ENCODE results near the gene EEF1AKMT3. TPM values are rescaled to one million over a fixed set of nuclear protein-coding genes. Genes with fewer than 3 reads are reported as not detected.

The EEF1AKMT3 gene
- total RNA-seq, 2 donors from 2014 or later = 7.9 to 9.3 TPM

GRCh38 chr12:57744777-57745484 lies 27.5 kb upstream of the EEF1AKMT3 start, which contains the start of gene TSPAN31:
Gene TSPAN31 (plus strand): TSS chr12:57745039. CDS start chr12:57745155, 116 bp downstream.
- intact Hi-C loops (cut with DNase I) = no loop called here

DNA sequence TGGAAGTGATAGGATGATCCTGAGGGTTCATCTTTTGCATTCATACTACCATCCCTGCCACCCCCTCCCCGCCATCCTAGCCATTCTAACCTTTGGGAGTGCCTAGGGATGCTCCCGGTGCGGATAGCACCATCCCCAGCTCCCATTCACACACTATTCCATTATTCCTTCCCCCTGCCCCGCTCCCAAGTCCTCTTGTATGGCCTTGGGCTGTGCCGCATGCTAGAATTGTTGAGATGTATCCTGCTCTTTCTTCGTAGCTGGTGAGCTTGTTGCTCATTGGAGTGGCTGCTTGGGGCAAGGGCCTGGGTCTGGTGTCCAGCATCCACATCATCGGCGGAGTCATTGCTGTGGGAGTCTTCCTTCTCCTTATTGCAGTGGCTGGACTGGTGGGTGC lies 26.9 kb upstream of the EEF1AKMT3 start:
- intact Hi-C loops (cut with DNase I) = no loop called here
- peak; percentile 40 for DNase-seq (ENCODE audit: low spot score)

More at GRCh38 chr12:57744777-57745484, 27.5 kb upstream of the EEF1AKMT3 start, which contains the start of gene TSPAN31:
- DNase-seq (ENCODE audit: low spot score) = peak; percentile 99

DNA sequence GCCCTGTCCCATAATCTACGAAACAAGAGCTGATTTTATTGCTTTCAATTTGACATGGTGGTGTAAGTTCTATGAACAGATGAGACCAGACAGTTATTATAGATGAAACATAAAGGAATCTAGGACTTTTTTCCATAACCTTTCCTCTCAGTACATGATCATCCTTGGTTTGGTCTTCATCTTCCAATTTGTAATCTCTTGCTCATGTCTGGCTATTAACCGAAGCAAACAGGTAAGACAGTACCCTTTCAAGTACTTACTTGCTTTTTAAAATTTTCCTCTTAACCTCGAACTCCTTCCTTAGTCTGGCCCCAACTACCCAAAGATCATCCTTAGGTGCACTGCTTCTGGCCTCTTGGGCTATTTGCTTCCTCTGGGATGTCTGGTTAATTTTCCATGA lies 26.4 kb upstream of the EEF1AKMT3 start:
- intact Hi-C loops (cut with DNase I) = no loop called here
- DNase-seq (ENCODE audit: low spot score) = no peak

GRCh38 chr12:57749061-57749460 lies 23.4 kb upstream of the EEF1AKMT3 start:
- intact Hi-C loops (cut with DNase I) = no loop called here
- no peak for DNase-seq (ENCODE audit: low spot score)

GRCh38 chr12:57750561-57751431 lies 21.6 kb upstream of the EEF1AKMT3 start:
- intact Hi-C loops (cut with DNase I) = no loop called here

DNA sequence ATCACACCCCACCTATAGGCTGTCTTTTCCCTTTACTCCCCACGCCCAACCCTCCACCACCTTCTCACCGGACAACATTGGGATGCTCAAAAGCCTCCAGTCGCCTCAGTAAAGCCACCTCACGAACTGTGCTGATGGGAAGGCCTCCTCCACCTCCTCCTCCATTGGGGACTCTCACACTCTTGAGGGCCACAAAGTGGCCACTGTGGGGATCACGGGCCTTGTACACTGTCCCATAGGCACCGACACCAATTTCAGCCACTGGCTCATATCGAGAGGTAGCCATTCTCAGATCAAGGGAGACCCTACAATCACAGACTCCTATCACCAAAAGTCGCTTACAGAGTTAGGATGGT lies 21.0 kb upstream of the EEF1AKMT3 start:
- intact Hi-C loops (cut with DNase I) = no loop called here
- DNase-seq (ENCODE audit: low spot score) = no peak

More at GRCh38 chr12:57750561-57751431, 21.6 kb upstream of the EEF1AKMT3 start:
- DNase-seq (ENCODE audit: low spot score) = no peak

GRCh38 chr12:57751788-57752667 lies 20.4 kb upstream of the EEF1AKMT3 start, which contains the start of gene CDK4:
Gene CDK4 (minus strand): TSS chr12:57752310. CDS start chr12:57751717, 593 bp downstream.
- intact Hi-C loops (cut with DNase I) = no loop called here
- DNase-seq (ENCODE audit: low spot score) = peak; percentile 100

GRCh38 chr12:57752668-57753000 lies 19.8 kb upstream of the EEF1AKMT3 start:
- no peak for DNase-seq (ENCODE audit: low spot score)
- intact Hi-C loops (cut with DNase I) = no loop called here

GRCh38 chr12:57753756-57754337 lies 18.6 kb upstream of the EEF1AKMT3 start:
- intact Hi-C loops (cut with DNase I) = loop anchor here in 1 of 2 donors (1.0 kb wide), 1 partner anchor 142 kb away; no protein-coding TSS in a partner anchor

GRCh38 chr12:57754411-57755193 lies 17.8 kb upstream of the EEF1AKMT3 start, which contains the start of gene MARCHF9:
Gene MARCHF9 (plus strand): TSS chr12:57755103. CDS start chr12:57755529, 426 bp downstream.
- intact Hi-C loops (cut with DNase I) = loop anchor here in 1 of 2 donors (1.0 kb wide), 1 partner anchor 142 kb away; no protein-coding TSS in a partner anchor
- no peak for DNase-seq (ENCODE audit: low spot score)

More at GRCh38 chr12:57753756-57754337, 18.6 kb upstream of the EEF1AKMT3 start:
- DNase-seq (ENCODE audit: low spot score) = no peak

GRCh38 chr12:57755194-57755453 lies 17.3 kb upstream of the EEF1AKMT3 start:
- DNase-seq (ENCODE audit: low spot score) = no peak
- intact Hi-C loops (cut with DNase I) = no loop called here

DNA sequence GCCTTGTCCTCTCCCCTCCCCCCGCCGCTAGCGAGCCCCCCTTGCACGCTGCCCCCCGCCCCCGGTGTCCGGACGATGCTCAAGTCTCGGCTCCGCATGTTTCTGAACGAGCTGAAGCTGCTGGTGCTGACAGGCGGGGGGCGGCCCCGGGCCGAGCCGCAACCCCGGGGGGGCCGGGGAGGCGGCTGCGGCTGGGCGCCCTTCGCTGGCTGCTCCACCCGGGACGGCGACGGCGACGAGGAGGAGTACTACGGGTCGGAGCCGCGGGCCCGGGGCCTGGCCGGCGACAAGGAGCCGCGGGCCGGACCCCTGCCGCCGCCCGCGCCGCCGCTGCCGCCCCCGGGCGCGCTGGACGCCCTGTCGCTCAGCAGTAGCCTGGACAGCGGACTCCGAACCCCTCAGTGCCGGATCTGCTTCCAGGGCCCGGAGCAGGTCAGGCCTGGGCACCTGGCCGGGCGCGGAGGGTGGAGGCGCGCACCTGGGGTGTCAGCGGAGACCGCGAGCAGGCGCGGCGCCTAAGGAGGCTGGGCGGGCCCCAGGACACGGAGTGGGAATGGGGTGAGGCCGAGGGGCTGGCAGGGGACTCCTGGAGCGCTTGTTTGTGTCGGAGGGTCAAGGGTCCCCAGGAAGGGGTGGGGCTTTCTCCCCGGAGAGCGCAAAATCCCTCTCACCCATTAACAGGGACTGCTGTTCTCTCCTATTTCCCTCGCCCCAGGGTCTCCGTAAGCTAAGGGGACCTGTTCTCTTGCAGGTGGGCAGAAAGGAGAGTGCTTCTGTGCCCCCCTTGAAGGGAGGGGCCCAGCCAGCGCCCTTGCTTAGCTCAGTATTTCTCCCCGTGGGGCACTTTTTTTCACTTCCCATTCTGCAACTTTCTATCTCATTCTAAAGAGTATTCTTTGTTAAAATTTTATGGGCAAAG lies 16.7 kb upstream of the EEF1AKMT3 start:
- no peak for DNase-seq (ENCODE audit: low spot score)
- intact Hi-C loops (cut with DNase I) = no loop called here

GRCh38 chr12:57756406-57757341 lies 15.7 kb upstream of the EEF1AKMT3 start:
- intact Hi-C loops (cut with DNase I) = no loop called here
- no peak for DNase-seq (ENCODE audit: low spot score)

DNA sequence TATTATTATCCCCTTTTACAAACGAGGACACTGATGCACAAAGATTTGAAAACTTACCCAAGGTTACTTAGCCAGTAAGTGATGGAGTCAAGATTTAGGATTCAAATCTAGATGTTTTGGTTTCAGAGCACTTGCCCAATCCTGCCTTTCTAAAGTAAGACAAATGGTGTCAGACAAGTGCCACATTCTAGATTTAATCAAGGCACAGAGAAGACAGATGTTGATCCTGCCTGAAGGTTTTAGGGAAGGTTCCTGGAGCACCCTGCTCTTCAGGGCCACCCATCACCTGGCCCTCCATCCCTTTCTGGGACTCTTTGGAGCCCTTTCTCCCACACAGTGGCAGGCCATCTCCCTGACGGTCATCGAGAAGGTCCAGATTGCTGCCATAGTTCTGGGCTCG lies 14.6 kb upstream of the EEF1AKMT3 start:
- no peak for DNase-seq (ENCODE audit: low spot score)
- intact Hi-C loops (cut with DNase I) = no loop called here

GRCh38 chr12:57758552-57759359 lies 13.7 kb upstream of the EEF1AKMT3 start:
- intact Hi-C loops (cut with DNase I) = no loop called here
- no peak for DNase-seq (ENCODE audit: low spot score)

All from posterior vena cava (tissue), 2 donors.